ENCODE data around the gene INMT. TPM values are rescaled to one million over a fixed set of nuclear protein-coding genes. Genes with fewer than 3 reads are reported as not detected.
"Not testable (repeated sequence)": the region's sequence is repeated elsewhere in the genome, so short reads cannot be mapped to it uniquely, and the experiment has no call there.

The INMT gene
- total and polyA plus RNA-seq, 10 of the 15 experiments (the other 5 are each of a cell fraction or from before 2014, with no cell fraction given) = 0.03 to 0.20 (median 0.10) TPM; not detected in 7

GRCh38 chr7:30717181-30717580, 34.8 kb upstream of the INMT start:
- in situ Hi-C loops (cut with MboI) (no loop called here), intact Hi-C loops (cut with micrococcal nuclease; ENCODE audit: unreplicated experiment) (no loop called here)
- TF ChIP-seq ZSCAN29 (IDR thresholded peaks at IDR 0.05) (no peak), SMC3 (IDR thresholded peaks at IDR 0.05; ENCODE audit: borderline replicate concordance, low read length) (no peak), LARP7 (IDR thresholded peaks at IDR 0.05) (no peak), HDAC2 (IDR thresholded peaks at IDR 0.05) (no peak), EZH2 (IDR thresholded peaks at IDR 0.05; ENCODE audit: borderline replicate concordance, control insufficient read depth, low read depth, low read length) (no peak), SPI1 (IDR thresholded peaks at IDR 0.05; ENCODE audit: borderline replicate concordance, insufficient read depth, low read depth, low read length) (no peak), POLR2A (IDR thresholded peaks at IDR 0.05; ENCODE audit: low read depth, low read length) (no peak), NR2C2 (IDR thresholded peaks at IDR 0.05; ENCODE audit: borderline replicate concordance, control insufficient read depth, insufficient read length, low read depth) (no peak), RFX5 (IDR thresholded peaks at IDR 0.05; ENCODE audit: low read depth, low read length) (no peak), CEBPZ (IDR thresholded peaks at IDR 0.05; ENCODE audit: low read depth, low read length) (no peak), NR2C1 (IDR thresholded peaks at IDR 0.05) (no peak), MTA3 (IDR thresholded peaks at IDR 0.05; ENCODE audit: borderline replicate concordance, low read length) (no peak), MXI1 (IDR thresholded peaks at IDR 0.05; ENCODE audit: low read depth, low read length) (no peak)
- Histone ChIP-seq H3K27ac (ENCODE audit: control insufficient read depth, insufficient read depth) (no peak overlapping the region), H3K9ac (ENCODE audit: control insufficient read depth, insufficient read depth, low read length) (no peak overlapping the region), H2AFZ (ENCODE audit: control insufficient read depth, low read depth, low read length) (no peak overlapping the region), H3K4me2 (ENCODE audit: control insufficient read depth, insufficient read depth) (no peak overlapping the region), H4K20me1 (ENCODE audit: control insufficient read depth, insufficient read depth) (no peaks in the 10 kb centered on the region), H3K4me1 (ENCODE audit: control insufficient read depth, insufficient read depth, low read length) (no peaks in the 10 kb centered on the region), H3K9me3 (replicated peaks; ENCODE audit: control insufficient read depth, insufficient read depth, low read length) (peaks cover 1% of the 10 kb centered on the region; the same call in 1 of the 3 replicates), H3K4me3 (no peak overlapping the region), H3K27me3 (replicated peaks in 1 of 2; ENCODE audit: control insufficient read depth in 2 of 2, insufficient read depth in 2 of 2, low read length in 1 of 2) (no peaks in the 10 kb centered on the region; a peak in 2 of 4 replicates), H3K36me3 (ENCODE audit: control insufficient read depth in 2 of 2, insufficient read depth in 2 of 2, low read length in 1 of 2) (no peaks in the 10 kb centered on the region), H3K79me2 (ENCODE audit: control insufficient read depth, insufficient read depth, low read length) (no peaks in the 10 kb centered on the region)
- no peak for FAIRE-seq
- POLR2A ChIA-PET = no interaction called here
- CTCF ChIA-PET = interaction anchor here (1.3 kb wide), 1 partner anchor 23 kb away, joined by 4 read pairs; no protein-coding TSS in a partner anchor
- RAD21 ChIA-PET (ENCODE audit: unreplicated experiment) = no interaction called here
- BruUV-seq (replicated peaks) = no TSS peak
- 48% methylated on average over 2 of the region's 2 CpGs for WGBS (ENCODE audit: insufficient coverage, insufficient replicate concordance, low lambda C conversion rate, missing lambda C conversion rate)
- DNase-seq (ENCODE audit: low read depth, low spot score) = no peak
- no peak for ATAC-seq
- SMC1A ChIA-PET (ENCODE audit: uncharacterized antibody, unreplicated experiment) = no interaction called here

DNA sequence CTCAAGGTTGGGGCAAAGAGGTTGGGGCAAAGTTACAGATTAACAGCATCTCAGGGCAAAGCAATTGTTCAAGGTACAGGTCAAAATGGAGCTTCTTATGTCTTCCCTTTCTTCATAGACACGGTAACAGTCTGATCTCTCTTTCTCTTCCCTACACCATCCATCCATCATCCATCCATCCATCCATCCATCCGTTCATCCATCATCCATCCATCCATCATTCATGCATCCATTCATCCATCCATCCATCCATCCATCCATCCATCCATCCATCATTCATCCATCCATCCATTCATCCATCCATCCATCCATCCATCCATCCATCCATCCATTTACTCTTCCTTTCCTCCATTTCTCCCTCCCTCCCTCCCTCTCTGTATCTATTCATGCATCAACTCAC, 32.5 kb upstream of the INMT start:
- H3K79me2 ChIP-seq (ENCODE audit: control insufficient read depth, insufficient read depth, low read length); ATAC-seq; H3K4me1 ChIP-seq (ENCODE audit: control insufficient read depth, insufficient read depth, low read length); DNase-seq (ENCODE audit: low read depth, low spot score); SMC1A ChIA-PET (ENCODE audit: uncharacterized antibody, unreplicated experiment); RAD21 ChIA-PET (ENCODE audit: unreplicated experiment); FAIRE-seq; CTCF ChIA-PET; H3K9ac ChIP-seq (ENCODE audit: control insufficient read depth, insufficient read depth, low read length); H3K36me3 ChIP-seq (ENCODE audit: control insufficient read depth in 2 of 2, insufficient read depth in 2 of 2, low read length in 1 of 2); H2AFZ ChIP-seq (ENCODE audit: control insufficient read depth, low read depth, low read length); POLR2A ChIA-PET; in situ Hi-C loops (cut with MboI); intact Hi-C loops (cut with micrococcal nuclease; ENCODE audit: unreplicated experiment); H4K20me1 ChIP-seq (ENCODE audit: control insufficient read depth, insufficient read depth); H3K4me3 ChIP-seq; H3K27ac ChIP-seq (ENCODE audit: control insufficient read depth, insufficient read depth); BruUV-seq (replicated peaks); H3K9me3 ChIP-seq (replicated peaks; ENCODE audit: control insufficient read depth, insufficient read depth, low read length); H3K27me3 ChIP-seq (replicated peaks in 1 of 2; ENCODE audit: control insufficient read depth in 2 of 2, insufficient read depth in 2 of 2, low read length in 1 of 2); H3K4me2 ChIP-seq (ENCODE audit: control insufficient read depth, insufficient read depth): not testable (repeated sequence)
- WGBS (ENCODE audit: insufficient coverage, insufficient replicate concordance, low lambda C conversion rate, missing lambda C conversion rate) = 31% methylated on average over 2 of the region's 2 CpGs
